ENCODE data around the gene RRAS2.
"Not testable (repeated sequence)": the region's sequence is repeated elsewhere in the genome, so short reads cannot be mapped to it uniquely, and the experiment has no call there.

The RRAS2 gene

GRCh38 chr11:14362611-14363010 lies 3.6 kb upstream of the RRAS2 start:
- Histone ChIP-seq H3K4me3 (ENCODE audit: low read length) (no peak overlapping the region), H3K36me3 (ENCODE audit: insufficient read depth, low read length) (no peaks in the 10 kb centered on the region), H3K27me3 (ENCODE audit: insufficient read depth, low read length) (no peaks in the 10 kb centered on the region), H2AFZ (ENCODE audit: low read depth, low read length) (no peak overlapping the region), H3K9me3 (ENCODE audit: low read length) (no peaks in the 10 kb centered on the region), H3K4me1 (ENCODE audit: insufficient read depth, low read length) (peaks cover 2% of the 10 kb centered on the region)

- H3K4me1 ChIP-seq (ENCODE audit: insufficient read depth, low read length): peaks cover 8% of the 10 kb centered on the region
- no peaks in the 10 kb centered on the region for H3K36me3 ChIP-seq (ENCODE audit: insufficient read depth, low read length)
- H3K4me3 ChIP-seq (ENCODE audit: low read length): no peak overlapping the region
- H2AFZ ChIP-seq (ENCODE audit: low read depth, low read length): no peak overlapping the region
- H3K9me3 ChIP-seq (ENCODE audit: low read length): no peaks in the 10 kb centered on the region
- no peaks in the 10 kb centered on the region for H3K27me3 ChIP-seq (ENCODE audit: insufficient read depth, low read length)
Measured at GRCh38 chr11:14361951-14362350, 3.0 kb upstream of the RRAS2 start.

GRCh38 chr11:14360976-14361375 lies 2.0 kb upstream of the RRAS2 start:
- H3K4me1 ChIP-seq (ENCODE audit: insufficient read depth, low read length): peaks cover 9% of the 10 kb centered on the region
- no peaks in the 10 kb centered on the region for H3K27me3 ChIP-seq (ENCODE audit: insufficient read depth, low read length)
- H3K4me3 ChIP-seq (ENCODE audit: low read length): no peak overlapping the region
- no peaks in the 10 kb centered on the region for H3K36me3 ChIP-seq (ENCODE audit: insufficient read depth, low read length)
- no peaks in the 10 kb centered on the region for H3K9me3 ChIP-seq (ENCODE audit: low read length)
- H2AFZ ChIP-seq (ENCODE audit: low read depth, low read length): no peak overlapping the region

GRCh38 chr11:14359501-14360031 lies 583 bp upstream of the RRAS2 start:
- Histone ChIP-seq H2AFZ (ENCODE audit: low read depth, low read length) (no peak overlapping the region), H3K4me1 (ENCODE audit: insufficient read depth, low read length) (peaks cover 9% of the 10 kb centered on the region), H3K4me3 (ENCODE audit: low read length) (peak overlapping the region; percentile 76)

GRCh38 chr11:14357881-14358728 lies 878 bp downstream of the RRAS2 start:
- no peaks in the 10 kb centered on the region for H3K27me3 ChIP-seq (ENCODE audit: insufficient read depth, low read length)
- H3K36me3 ChIP-seq (ENCODE audit: insufficient read depth, low read length): no peaks in the 10 kb centered on the region
- no peaks in the 10 kb centered on the region for H3K9me3 ChIP-seq (ENCODE audit: low read length)

More at GRCh38 chr11:14359501-14360031, 583 bp upstream of the RRAS2 start:
- Histone ChIP-seq H3K36me3 (ENCODE audit: insufficient read depth, low read length) (no peaks in the 10 kb centered on the region), H3K9me3 (ENCODE audit: low read length) (no peaks in the 10 kb centered on the region), H3K27me3 (ENCODE audit: insufficient read depth, low read length) (no peaks in the 10 kb centered on the region)

GRCh38 chr11:14356342-14356741 lies 2.6 kb downstream of the RRAS2 start:
- no peak overlapping the region for H3K4me3 ChIP-seq (ENCODE audit: low read length)
- no peaks in the 10 kb centered on the region for H3K36me3 ChIP-seq (ENCODE audit: insufficient read depth, low read length)
- H3K9me3 ChIP-seq (ENCODE audit: low read length): no peaks in the 10 kb centered on the region
- H2AFZ ChIP-seq (ENCODE audit: low read depth, low read length): no peak overlapping the region
- H3K27me3 ChIP-seq (ENCODE audit: insufficient read depth, low read length): no peaks in the 10 kb centered on the region
- peaks cover 9% of the 10 kb centered on the region for H3K4me1 ChIP-seq (ENCODE audit: insufficient read depth, low read length)

More at GRCh38 chr11:14357881-14358728, 878 bp downstream of the RRAS2 start:
- Histone ChIP-seq H3K4me1 (ENCODE audit: insufficient read depth, low read length) (peaks cover 9% of the 10 kb centered on the region), H3K4me3 (ENCODE audit: low read length) (peak overlapping the region; percentile 76), H2AFZ (ENCODE audit: low read depth, low read length) (peak overlapping the region; percentile 84)

GRCh38 chr11:14354604-14355003 lies 4.4 kb downstream of the RRAS2 start:
- H2AFZ ChIP-seq (ENCODE audit: low read depth, low read length); H3K36me3 ChIP-seq (ENCODE audit: insufficient read depth, low read length); H3K4me3 ChIP-seq (ENCODE audit: low read length); H3K27me3 ChIP-seq (ENCODE audit: insufficient read depth, low read length); H3K4me1 ChIP-seq (ENCODE audit: insufficient read depth, low read length); H3K9me3 ChIP-seq (ENCODE audit: low read length): not testable (repeated sequence)

GRCh38 chr11:14350716-14351238 lies 8.2 kb downstream of the RRAS2 start:
- H3K4me3 ChIP-seq (ENCODE audit: low read length): no peak overlapping the region
- no peak overlapping the region for H2AFZ ChIP-seq (ENCODE audit: low read depth, low read length)
- H3K27me3 ChIP-seq (ENCODE audit: insufficient read depth, low read length): no peaks in the 10 kb centered on the region
- H3K4me1 ChIP-seq (ENCODE audit: insufficient read depth, low read length): peaks cover 5% of the 10 kb centered on the region
- no peaks in the 10 kb centered on the region for H3K36me3 ChIP-seq (ENCODE audit: insufficient read depth, low read length)
- peaks cover 2% of the 10 kb centered on the region for H3K9me3 ChIP-seq (ENCODE audit: low read length)

- Histone ChIP-seq H3K27me3 (ENCODE audit: insufficient read depth, low read length) (no peaks in the 10 kb centered on the region), H3K4me1 (ENCODE audit: insufficient read depth, low read length) (peaks cover 5% of the 10 kb centered on the region), H3K4me3 (ENCODE audit: low read length) (no peak overlapping the region), H2AFZ (ENCODE audit: low read depth, low read length) (no peak overlapping the region), H3K36me3 (ENCODE audit: insufficient read depth, low read length) (no peaks in the 10 kb centered on the region), H3K9me3 (ENCODE audit: low read length) (peaks cover 2% of the 10 kb centered on the region)
Measured at GRCh38 chr11:14350215-14350614, 8.8 kb downstream of the RRAS2 start.

- Histone ChIP-seq H3K4me3 (ENCODE audit: low read length) (no peak overlapping the region), H3K4me1 (ENCODE audit: insufficient read depth, low read length) (peaks cover 5% of the 10 kb centered on the region), H3K27me3 (ENCODE audit: insufficient read depth, low read length) (no peaks in the 10 kb centered on the region), H3K36me3 (ENCODE audit: insufficient read depth, low read length) (no peaks in the 10 kb centered on the region), H3K9me3 (ENCODE audit: low read length) (peaks cover 2% of the 10 kb centered on the region), H2AFZ (ENCODE audit: low read depth, low read length) (no peak overlapping the region)
Measured at GRCh38 chr11:14347991-14348390, 11.0 kb downstream of the RRAS2 start.

GRCh38 chr11:14347494-14347893 lies 11.5 kb downstream of the RRAS2 start:
- Histone ChIP-seq H3K36me3 (ENCODE audit: insufficient read depth, low read length) (no peaks in the 10 kb centered on the region), H3K4me3 (ENCODE audit: low read length) (no peak overlapping the region), H3K27me3 (ENCODE audit: insufficient read depth, low read length) (no peaks in the 10 kb centered on the region), H3K4me1 (ENCODE audit: insufficient read depth, low read length) (peaks cover 5% of the 10 kb centered on the region), H2AFZ (ENCODE audit: low read depth, low read length) (no peak overlapping the region), H3K9me3 (ENCODE audit: low read length) (peaks cover 2% of the 10 kb centered on the region)

- H3K27me3 ChIP-seq (ENCODE audit: insufficient read depth, low read length): no peaks in the 10 kb centered on the region
- peaks cover 5% of the 10 kb centered on the region for H3K4me1 ChIP-seq (ENCODE audit: insufficient read depth, low read length)
- H3K9me3 ChIP-seq (ENCODE audit: low read length): peaks cover 2% of the 10 kb centered on the region
- H3K36me3 ChIP-seq (ENCODE audit: insufficient read depth, low read length): no peaks in the 10 kb centered on the region
- H3K4me3 ChIP-seq (ENCODE audit: low read length): no peak overlapping the region
- H2AFZ ChIP-seq (ENCODE audit: low read depth, low read length): no peak overlapping the region
Measured at GRCh38 chr11:14346303-14346955, 12.6 kb downstream of the RRAS2 start.

- Histone ChIP-seq H3K4me3 (ENCODE audit: low read length) (no peak overlapping the region), H3K27me3 (ENCODE audit: insufficient read depth, low read length) (no peaks in the 10 kb centered on the region), H3K36me3 (ENCODE audit: insufficient read depth, low read length) (no peaks in the 10 kb centered on the region), H3K9me3 (ENCODE audit: low read length) (peaks cover 2% of the 10 kb centered on the region), H2AFZ (ENCODE audit: low read depth, low read length) (no peak overlapping the region), H3K4me1 (ENCODE audit: insufficient read depth, low read length) (peaks cover 5% of the 10 kb centered on the region)
Measured at GRCh38 chr11:14345668-14346067, 13.3 kb downstream of the RRAS2 start.

Measured in neuron (in vitro differentiated cells).